Activated CD4-positive, alpha-beta memory T cell treated with anti-CD3 and anti-CD28 coated beads, Interleukin-2, amount 10 ng/mL, durations not matched to agents 7 days and 5 days (primary cell): ENCODE data around the gene CAMSAP1. TPM values are rescaled to one million over a fixed set of nuclear protein-coding genes. Genes with fewer than 3 reads are reported as not detected.

Experiments
- CTCF ChIA-PET: fragments of 350-600 bp; sonication (Branson Sonifier 250); formaldehyde crosslinking; loops from one replicate; lab custom pipeline; 2021; ENCODE audit warnings: antibody characterized with exemption, inconsistent platforms; lab: Charles Lee
- POLR2A ChIA-PET: fragments of 350-600 bp; sonication (Branson Sonifier 250); formaldehyde crosslinking; loops from one replicate; lab custom pipeline; 2021; ENCODE audit warnings: antibody characterized with exemption; lab: Charles Lee
- DNase-seq: peaks from one replicate; pipeline ENCODE4 v3.0.0-alpha.2; 2020
- H3K27ac Mint-ChIP-seq: one replicate; pipeline ENCODE4 v1.8.0; 2021; ENCODE audit warnings: mild to moderate bottlenecking, mixed read lengths
- H3K27me3 Mint-ChIP-seq: one replicate; pipeline ENCODE4 v1.8.0; 2021; ENCODE audit warnings: mixed read lengths
- H3K36me3 Mint-ChIP-seq: one replicate; pipeline ENCODE4 v1.8.0; 2021; ENCODE audit warnings: low read depth, mixed read lengths
- H3K4me1 Mint-ChIP-seq: one replicate; pipeline ENCODE4 v1.8.0; 2021; ENCODE audit warnings: mixed read lengths
- H3K4me3 Mint-ChIP-seq: one replicate; pipeline ENCODE4 v1.8.0; 2021; ENCODE audit warnings: mild to moderate bottlenecking, mixed read lengths
- H3K9me3 Mint-ChIP-seq: one replicate; pipeline ENCODE4 v1.8.0; 2021; ENCODE audit warnings: mixed read lengths
- total RNA-seq, 2 experiments: library from RNA; stranded (reverse); gene quantifications; one replicate each; pipeline ENCODE4 v1.2.3, GENCODE V29; 2021

Gene CAMSAP1
- total RNA-seq, 2 experiments from 2014 or later, result 20.9 to 22.0 TPM

- Mint-ChIP-seq H3K27ac (no peak overlapping the region), H3K4me1 (peaks cover 22% of the 10 kb centered on the region), H3K4me3 (no peak overlapping the region), H3K36me3 (peaks cover 37% of the 10 kb centered on the region), H3K9me3 (no peaks in the 10 kb centered on the region), H3K27me3 (no peaks in the 10 kb centered on the region)
- CTCF ChIA-PET, result no interaction called here
- DNase-seq, result no peak
- POLR2A ChIA-PET, result no interaction called here
These were observed 23.4 kb upstream of the CAMSAP1 start for GRCh38 chr9:135930446-135931345.

DNA sequence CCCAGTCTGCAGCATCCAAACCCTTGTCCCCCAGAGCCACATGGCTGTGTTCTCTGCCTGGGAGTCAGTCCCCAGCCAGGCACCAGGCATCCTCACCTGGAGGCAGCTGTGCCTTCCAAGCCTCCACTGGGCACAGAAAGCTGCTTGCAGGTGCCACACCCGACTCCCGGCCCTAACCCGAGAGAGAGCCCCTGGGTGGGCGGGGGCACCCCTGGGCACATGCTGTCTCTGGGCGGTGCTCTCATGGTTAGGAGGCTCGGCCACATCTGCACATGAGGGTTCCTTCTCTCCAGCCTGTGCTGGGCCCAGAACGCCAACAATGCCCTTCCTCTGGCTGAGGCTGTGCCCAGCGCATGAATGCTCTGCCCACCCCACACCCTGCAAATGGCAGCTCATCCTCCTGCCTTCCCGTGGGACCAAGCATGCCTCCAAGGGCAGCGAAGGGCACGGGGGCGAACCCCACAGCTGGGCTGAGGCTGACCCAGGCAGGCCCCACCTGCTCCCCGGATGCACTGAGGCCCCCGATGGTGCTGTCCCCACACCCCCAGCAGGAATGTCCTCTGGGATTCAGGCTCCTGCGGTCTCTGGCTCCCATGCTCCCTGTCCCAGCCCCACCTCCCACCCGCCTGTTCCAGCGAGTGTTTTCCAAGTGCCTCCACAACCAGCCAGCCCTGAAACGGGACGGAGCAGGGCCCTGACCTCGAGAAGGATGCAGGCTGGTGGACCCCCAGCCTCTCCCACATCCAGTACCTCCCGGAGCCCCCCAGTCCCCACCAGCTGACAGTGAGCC, 22.5 kb upstream of the CAMSAP1 start:
- CTCF ChIA-PET, result no interaction called here
- POLR2A ChIA-PET, result no interaction called here
- Mint-ChIP-seq H3K9me3 (no peaks in the 10 kb centered on the region), H3K4me3 (no peak overlapping the region), H3K27ac (no peak overlapping the region), H3K27me3 (no peaks in the 10 kb centered on the region), H3K4me1 (peaks cover 31% of the 10 kb centered on the region), H3K36me3 (peaks cover 29% of the 10 kb centered on the region)
- DNase-seq, result no peak

GRCh38 chr9:135928731-135929655, 21.6 kb upstream of the CAMSAP1 start:
- POLR2A ChIA-PET, result no interaction called here
- peaks cover 24% of the 10 kb centered on the region for H3K36me3 Mint-ChIP-seq
- no peak for DNase-seq
- CTCF ChIA-PET, result no interaction called here
- no peak overlapping the region for H3K4me3 Mint-ChIP-seq
- no peaks in the 10 kb centered on the region for H3K27me3 Mint-ChIP-seq
- H3K4me1 Mint-ChIP-seq, result peaks cover 34% of the 10 kb centered on the region
- no peaks in the 10 kb centered on the region for H3K9me3 Mint-ChIP-seq
- H3K27ac Mint-ChIP-seq, result no peak overlapping the region

GRCh38 chr9:135928074-135928730, 20.9 kb upstream of the CAMSAP1 start:
- H3K4me3 Mint-ChIP-seq, result no peak overlapping the region
- POLR2A ChIA-PET, result no interaction called here
- H3K36me3 Mint-ChIP-seq, result peaks cover 17% of the 10 kb centered on the region
- H3K9me3 Mint-ChIP-seq, result no peaks in the 10 kb centered on the region
- H3K27me3 Mint-ChIP-seq, result no peaks in the 10 kb centered on the region
- CTCF ChIA-PET, result no interaction called here
- no peak for DNase-seq
- peaks cover 34% of the 10 kb centered on the region for H3K4me1 Mint-ChIP-seq
- H3K27ac Mint-ChIP-seq, result no peak overlapping the region

DNA sequence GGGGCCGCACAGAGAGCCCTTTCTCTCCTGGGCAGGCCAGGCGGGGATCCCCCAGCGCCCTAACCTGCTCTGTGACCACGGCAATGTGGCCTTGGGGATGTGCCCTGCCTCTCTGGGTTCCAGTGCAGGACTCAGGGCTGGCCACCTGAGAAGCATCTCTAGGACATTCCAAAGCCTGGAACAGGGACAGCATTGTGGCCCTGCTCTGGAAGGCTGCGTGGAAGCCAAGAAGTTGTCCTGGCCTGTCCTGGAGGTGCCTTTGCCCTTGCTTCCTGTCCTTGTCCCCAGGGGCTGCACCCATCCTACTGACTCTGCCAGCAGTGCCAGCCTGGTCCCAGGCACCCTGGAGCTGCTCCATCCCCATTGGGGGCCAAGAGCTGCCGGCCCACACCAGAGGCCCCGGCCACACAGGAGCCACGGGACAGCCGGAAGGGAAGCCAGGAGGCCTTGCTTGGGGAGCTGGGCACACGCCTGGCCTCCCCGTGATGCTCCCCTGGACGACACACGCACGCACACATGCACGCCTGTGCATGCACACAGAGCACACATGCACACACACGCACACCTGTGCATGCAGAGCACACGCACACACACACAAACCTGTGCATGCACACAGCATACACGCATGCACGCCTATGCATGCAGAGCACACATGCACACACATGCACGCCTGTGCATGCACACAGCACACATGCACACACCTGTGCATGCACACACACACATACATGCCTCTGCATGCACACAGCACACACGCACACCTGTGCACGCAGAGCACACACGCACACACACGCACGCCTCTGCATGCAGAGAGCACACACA, 20.1 kb upstream of the CAMSAP1 start:
- CTCF ChIA-PET, result no interaction called here

GRCh38 chr9:135926402-135927194, 19.3 kb upstream of the CAMSAP1 start:
- no peaks in the 10 kb centered on the region for H3K9me3 Mint-ChIP-seq
- peaks cover 11% of the 10 kb centered on the region for H3K36me3 Mint-ChIP-seq
- DNase-seq, result peak; percentile 80
- H3K27me3 Mint-ChIP-seq, result no peaks in the 10 kb centered on the region
- CTCF ChIA-PET, result no interaction called here
- H3K4me3 Mint-ChIP-seq, result no peak overlapping the region
- H3K27ac Mint-ChIP-seq, result no peak overlapping the region
- POLR2A ChIA-PET, result interaction anchor here (1.1 kb wide), 1 partner anchor 19 kb away, joined by 4 read pairs; the partner anchor contains the start of gene CAMSAP1
- peaks cover 34% of the 10 kb centered on the region for H3K4me1 Mint-ChIP-seq

More for the DNA sequence above, 20.1 kb upstream of the CAMSAP1 start:
- no peak for DNase-seq
- no peak overlapping the region for H3K27ac Mint-ChIP-seq
- POLR2A ChIA-PET, result no interaction called here
- no peaks in the 10 kb centered on the region for H3K9me3 Mint-ChIP-seq
- H3K27me3 Mint-ChIP-seq, result no peaks in the 10 kb centered on the region
- no peak overlapping the region for H3K4me3 Mint-ChIP-seq
- peaks cover 34% of the 10 kb centered on the region for H3K4me1 Mint-ChIP-seq
- peaks cover 14% of the 10 kb centered on the region for H3K36me3 Mint-ChIP-seq

GRCh38 chr9:135925496-135926133, 18.3 kb upstream of the CAMSAP1 start:
- Mint-ChIP-seq H3K36me3 (peaks cover 3% of the 10 kb centered on the region), H3K4me1 (peaks cover 34% of the 10 kb centered on the region), H3K9me3 (no peaks in the 10 kb centered on the region), H3K4me3 (no peak overlapping the region), H3K27me3 (no peaks in the 10 kb centered on the region), H3K27ac (peak overlapping the region; percentile 49)
- ChIA-PET CTCF (no interaction called here), POLR2A (interaction anchor here (1.1 kb wide), 1 partner anchor 18 kb away, joined by 4 read pairs; the partner anchor contains the start of gene CAMSAP1)
- DNase-seq, result peak; percentile 59

GRCh38 chr9:135924628-135925338, 17.4 kb upstream of the CAMSAP1 start:
- H3K4me1 Mint-ChIP-seq, result peaks cover 34% of the 10 kb centered on the region
- CTCF ChIA-PET, result no interaction called here
- no peak for DNase-seq
- no peaks in the 10 kb centered on the region for H3K36me3 Mint-ChIP-seq
- no peak overlapping the region for H3K4me3 Mint-ChIP-seq
- no peaks in the 10 kb centered on the region for H3K27me3 Mint-ChIP-seq
- POLR2A ChIA-PET, result no interaction called here
- peak overlapping the region; percentile 35 for H3K27ac Mint-ChIP-seq
- no peaks in the 10 kb centered on the region for H3K9me3 Mint-ChIP-seq

DNA sequence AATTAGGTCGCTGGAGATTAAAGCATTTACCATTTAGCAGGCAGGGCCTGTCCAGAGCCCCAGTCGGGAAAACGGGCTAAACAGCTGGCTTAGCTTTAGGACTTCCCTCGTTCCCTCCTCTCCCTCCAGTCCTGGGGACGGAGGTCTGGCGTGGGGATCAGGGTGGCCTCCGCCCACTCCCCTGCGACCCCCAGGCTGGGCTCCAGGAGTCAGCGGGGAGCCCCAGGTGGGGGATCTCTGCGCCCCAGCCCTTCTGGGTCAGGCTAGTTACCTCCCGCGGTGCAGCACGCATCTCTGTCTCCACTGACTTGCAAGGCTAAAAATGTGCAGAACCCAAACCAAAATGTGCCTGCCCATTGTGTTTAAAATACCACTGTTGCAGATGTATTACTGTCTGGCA, 16.2 kb upstream of the CAMSAP1 start:
- Mint-ChIP-seq H3K27me3 (no peaks in the 10 kb centered on the region), H3K4me3 (no peak overlapping the region), H3K4me1 (peaks cover 34% of the 10 kb centered on the region), H3K36me3 (peaks cover 2% of the 10 kb centered on the region), H3K27ac (no peak overlapping the region), H3K9me3 (peaks cover 6% of the 10 kb centered on the region)
- ChIA-PET CTCF (no interaction called here), POLR2A (no interaction called here)
- no peak for DNase-seq

- Mint-ChIP-seq H3K9me3 (peaks cover 13% of the 10 kb centered on the region), H3K36me3 (peaks cover 9% of the 10 kb centered on the region), H3K27ac (no peak overlapping the region), H3K4me3 (no peak overlapping the region), H3K27me3 (no peaks in the 10 kb centered on the region), H3K4me1 (peaks cover 22% of the 10 kb centered on the region)
- POLR2A ChIA-PET, result no interaction called here
- CTCF ChIA-PET, result no interaction called here
- no peak for DNase-seq
These were observed 14.5 kb upstream of the CAMSAP1 start for GRCh38 chr9:135921749-135922310.
